ENCODE data around the gene GSTM3.
"Not testable (repeated sequence)": the region's sequence is repeated elsewhere in the genome, so short reads cannot be mapped to it uniquely, and the experiment has no call there.

Gene GSTM3

DNA sequence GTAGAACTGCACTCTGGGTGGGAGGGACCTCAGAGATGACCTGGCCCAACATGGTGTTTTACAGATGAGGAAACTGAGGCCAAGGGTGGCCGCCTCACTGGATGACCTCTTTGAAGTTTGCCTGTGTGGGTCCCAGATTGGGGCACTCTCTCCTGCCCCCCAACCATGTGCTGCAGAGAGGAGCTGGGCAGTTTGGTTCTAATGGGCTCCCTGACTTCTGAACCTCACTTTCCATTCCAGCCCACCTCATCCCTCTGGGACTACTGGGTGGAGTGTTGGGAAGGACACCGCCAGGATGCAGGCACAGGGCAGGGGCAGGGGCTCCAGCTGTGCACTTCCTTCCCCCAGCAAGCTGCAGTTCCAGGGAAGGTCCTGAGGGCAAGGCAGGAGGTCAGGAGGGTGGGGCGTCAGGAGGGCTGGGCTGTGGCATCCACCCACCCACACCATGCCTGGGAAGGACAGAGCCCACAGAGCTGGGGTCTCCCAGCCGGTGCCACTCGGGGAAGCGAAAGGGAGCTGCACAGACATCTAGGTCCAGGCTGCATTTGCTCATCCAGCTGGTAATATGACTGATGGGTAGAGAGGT is 33.2 kb upstream of the GSTM3 start:
- no peak for DNase-seq

DNA sequence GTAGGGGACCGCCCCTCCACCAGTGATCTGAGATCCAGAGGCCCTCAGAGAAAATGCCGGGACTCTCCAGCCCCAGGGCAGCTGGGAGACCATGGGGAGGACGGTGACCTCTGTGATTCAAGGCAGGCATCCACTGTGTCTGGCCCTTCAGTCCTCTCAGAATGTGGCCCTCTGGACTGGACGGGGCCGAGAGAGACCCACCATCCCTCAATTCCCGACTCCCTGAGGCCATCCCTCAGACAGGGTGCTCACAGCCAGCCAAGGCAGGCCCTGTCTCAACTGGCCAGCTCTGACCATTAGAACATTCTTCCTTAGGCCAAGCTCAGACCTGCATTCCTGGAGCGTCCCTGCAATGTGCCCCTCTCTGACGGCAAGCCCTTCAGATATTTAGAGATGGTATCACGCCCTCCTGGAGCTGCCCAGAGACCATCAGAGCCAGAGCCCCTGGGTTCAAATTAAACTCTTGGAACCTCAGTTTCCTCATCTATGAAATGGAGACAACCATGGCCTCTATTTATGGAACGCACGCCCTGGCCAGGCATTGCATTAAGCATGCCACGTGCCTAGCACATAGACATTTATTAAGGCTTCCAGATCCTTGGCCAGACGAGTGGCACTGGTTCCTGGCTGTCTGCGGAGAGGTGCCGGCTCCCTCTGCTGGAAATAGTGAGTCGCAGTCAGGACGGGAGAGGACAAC is 32.5 kb upstream of the GSTM3 start:
- peak; percentile 89 for DNase-seq

DNA sequence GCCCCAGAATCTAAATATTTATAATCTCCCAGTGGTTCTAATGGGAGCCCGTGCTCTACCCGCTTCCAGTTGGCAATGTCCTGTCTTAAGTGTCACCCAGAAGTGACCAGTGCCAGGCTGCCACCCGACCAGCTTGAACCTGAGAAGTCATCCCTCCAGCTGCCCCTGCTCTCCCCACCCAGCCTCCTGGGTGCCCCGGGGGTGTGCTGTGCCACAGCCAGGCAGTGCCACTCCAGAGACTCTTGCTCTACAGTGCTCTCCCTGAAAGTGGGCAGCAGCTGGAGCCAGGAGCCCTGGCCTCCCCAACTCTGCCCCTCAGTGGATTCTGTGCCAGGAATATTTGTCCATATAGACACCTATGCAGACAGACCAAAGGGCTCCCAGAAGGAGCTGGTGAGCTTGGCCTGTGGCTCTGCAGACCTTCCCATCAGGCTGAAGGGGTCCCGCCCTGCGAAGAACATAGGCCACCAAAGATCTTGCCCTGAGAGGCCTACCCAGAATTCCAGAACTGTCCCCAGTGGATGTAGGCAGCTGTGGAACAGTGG is 31.9 kb upstream of the GSTM3 start:
- DNase-seq: no peak

DNA sequence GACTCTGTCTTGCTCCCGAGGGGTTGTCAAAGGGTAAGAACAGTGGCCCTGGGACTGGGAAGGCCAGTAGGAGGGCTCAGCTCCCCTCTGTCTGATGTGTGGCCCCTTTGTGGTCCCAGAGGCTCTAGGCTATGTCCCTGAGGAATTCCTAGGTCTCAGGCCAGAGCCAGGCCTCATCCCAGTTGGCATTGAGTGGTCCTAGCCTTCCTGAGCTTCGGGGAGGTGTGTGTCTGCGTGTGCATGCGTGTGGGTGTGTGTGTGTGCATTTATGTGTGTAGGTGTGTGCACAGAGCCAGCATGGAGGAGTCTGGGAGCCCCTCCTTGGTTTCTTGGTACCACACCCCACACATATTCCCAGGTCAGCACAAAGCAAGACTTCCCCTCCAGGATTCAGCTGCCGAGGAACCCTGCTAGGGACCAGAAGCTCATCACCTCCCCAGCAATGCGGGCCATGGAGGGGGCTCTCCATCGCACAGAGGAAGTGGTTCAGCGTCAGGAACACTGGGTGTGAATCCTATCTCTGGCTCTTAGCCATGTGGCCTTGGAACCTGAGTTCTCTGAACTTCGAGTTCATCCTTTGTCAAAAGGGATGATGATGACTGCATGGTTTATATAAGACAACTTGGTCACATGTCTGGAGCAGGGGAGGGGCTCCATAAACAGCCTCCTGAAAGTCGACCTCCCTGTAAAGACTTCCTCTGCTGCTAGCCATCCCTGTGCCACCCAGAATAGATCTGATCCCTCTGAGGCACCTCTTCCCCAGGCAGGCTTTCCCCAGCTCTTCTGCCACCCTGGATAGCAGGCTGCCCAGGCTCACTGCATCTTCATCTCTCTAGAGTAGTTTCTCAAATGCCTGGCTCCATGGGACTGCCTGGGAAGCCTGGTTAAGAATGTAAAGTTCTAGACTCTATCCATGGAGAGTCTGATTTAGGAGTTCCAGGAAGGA is 31.1 kb upstream of the GSTM3 start:
- no peak for DNase-seq

DNA sequence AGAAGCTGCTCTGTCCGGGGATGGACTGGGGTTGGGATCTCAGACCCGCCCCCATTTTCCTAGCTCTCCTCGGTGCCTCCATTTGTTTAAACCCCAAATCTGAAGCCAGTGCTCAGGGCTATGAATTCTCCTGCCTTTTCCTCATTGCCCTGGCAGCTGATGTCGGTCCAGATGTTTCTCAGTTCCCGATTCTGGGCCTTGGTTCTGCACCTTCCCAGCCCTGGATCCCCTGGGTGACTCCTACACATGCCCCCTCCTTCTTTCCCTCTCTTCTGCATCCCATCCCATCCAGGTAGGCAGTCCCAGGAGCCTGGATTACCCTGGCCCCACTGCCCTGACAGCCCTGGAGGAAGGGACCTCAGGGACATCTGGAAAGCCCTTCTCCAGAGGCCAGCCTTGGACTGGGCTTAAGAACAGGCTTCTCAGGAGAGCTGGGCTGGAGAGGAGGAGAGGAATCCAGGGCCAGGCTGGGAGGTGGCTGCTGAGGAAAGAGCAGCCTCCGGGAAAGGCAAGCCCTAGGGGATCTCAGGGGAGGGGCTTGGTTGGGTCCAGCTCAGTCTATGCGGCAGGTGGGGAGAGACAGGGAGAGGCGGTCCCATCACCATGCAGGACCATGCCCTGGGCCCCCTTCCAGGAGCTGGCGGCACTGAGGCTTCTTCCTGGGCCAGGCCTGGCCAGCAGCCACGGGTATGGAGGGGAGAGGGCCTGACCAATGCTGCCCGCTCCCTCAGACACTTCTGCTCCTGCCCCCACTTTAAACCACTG is 29.7 kb upstream of the GSTM3 start:
- DNase-seq: no peak

DNA sequence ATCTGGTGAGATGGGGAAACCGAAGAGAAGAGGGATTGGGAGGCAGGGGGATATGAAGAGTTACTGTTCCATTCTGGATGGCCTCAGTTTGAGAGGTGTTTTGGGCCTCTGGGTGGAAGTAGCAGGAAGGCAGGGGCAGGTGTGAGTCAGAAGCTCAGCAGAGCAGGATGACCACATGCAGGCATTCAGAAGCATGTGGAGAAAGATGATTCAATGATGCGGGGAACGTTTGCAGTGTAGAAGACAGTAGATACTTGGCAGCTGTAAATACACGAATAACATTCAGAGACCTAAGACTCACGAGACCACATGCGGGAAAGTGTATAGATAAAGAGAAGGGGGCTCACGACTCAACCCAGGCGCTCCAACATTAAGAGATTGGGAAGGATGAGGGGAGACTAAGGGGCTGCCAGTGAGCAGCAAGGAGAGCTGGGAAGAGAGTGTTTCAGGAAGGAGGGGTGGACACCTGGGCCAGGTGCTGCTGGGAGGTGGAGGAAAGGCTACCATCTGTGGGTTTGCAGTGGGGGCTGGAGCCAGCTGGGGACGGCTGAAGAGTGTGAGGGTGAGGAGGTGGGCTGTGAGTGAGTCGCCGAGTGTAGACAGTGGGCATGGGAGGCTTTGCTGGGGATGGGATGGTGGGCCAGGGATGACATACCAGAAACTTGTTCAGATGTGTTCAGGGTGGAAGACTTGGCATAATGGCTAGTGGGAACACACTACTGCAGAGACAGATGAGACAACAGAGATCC is 28.7 kb upstream of the GSTM3 start:
- no peak for DNase-seq

DNA sequence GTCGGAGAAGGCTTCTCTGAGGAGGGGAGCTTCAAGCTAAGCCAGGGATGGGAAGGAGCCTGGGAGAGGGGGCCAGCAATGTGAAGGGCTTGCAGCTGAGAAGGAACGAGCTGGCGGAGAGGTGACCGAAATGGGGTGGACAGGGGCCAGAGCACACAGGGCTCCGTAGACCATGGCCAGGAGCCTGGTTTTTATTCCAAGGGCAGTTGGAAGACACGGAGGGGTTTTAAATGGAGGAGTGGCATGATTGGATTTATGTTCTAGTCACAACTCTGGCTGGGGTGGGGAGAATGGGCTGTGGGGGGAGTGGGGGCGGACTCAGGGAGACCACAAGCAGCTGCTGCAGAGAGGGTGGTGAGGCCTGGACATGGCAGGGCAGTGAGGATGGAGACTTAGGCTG is 28.0 kb upstream of the GSTM3 start:
- no peak for DNase-seq

DNA sequence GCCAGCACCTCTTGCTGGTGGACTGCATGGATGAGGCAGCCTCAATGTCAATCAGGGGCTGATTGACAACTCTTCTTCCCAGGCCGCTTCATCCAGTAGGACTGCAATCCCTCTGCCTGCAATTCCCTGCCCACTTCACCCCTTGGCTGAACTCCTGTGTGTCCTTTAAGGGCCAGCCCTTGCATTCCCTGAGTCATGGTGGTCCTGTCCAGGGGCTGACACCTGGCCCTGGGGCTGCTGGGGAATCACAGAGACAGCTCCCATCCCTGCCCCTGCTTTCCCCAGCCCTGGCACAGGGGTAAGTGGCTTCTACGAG is 27.5 kb upstream of the GSTM3 start:
- no peak for DNase-seq

DNA sequence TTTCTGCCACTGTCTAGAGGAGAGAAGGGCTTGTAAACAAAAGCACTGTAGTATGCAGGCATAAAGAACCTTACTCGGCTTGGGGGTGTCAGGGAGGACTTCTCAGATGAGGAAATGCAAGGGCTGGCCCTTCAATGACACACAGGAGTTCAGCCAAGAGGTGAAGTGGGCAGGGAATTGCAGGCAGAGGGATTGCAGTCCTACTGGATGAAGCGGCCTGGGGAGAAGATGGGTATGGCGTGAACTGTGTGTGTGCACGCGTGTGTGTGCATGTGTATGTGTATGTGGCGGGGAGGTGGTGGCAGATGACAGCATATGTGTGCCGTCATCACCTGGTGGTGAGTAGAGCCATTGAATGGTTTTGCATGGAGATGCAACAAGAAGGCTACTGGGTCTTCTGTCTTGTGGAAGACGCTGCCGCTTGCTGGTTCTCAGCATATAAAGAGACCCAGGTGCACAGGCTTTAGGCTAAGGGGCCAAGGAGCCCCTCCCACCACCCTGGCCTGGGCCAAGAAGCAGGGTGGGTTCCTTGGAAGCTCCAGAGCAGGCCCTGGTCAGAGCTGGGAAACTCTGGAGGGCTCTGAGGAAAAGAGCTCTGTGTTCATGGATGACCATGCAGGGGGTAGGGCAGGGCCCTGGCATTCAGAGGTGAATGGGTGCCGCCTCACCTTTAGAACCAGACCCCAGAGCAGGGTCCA is 26.9 kb upstream of the GSTM3 start:
- no peak for DNase-seq

DNA sequence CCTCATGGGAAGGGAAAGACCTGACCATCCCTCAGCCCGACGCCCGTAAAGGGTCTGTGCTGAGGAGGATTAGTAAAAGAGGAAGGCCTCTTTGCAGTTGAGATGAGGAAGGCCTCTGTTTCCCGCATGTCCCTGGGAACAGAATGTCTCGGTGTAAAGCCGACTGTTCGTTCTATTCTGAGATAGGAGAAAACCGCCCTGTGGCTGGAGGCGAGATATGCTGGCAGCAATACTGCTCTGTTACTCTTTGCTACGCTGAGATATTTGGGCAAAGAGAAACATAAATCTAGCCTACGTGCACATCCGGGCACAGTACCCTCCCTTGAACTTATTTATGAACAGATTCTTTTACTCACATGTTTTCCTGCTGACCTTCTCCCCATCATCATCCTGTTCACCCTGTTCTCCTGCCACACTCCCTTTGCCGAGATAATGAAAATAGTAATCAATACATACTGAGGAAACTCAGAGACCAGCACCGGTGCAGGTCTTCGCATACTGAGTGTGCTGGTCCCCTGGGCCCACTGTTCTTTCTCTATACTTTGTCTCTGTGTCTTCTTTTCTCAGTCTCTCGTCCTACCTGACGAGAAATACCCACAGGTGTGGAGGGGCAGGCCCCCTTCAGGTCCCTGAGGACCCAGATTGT is 26.3 kb upstream of the GSTM3 start:
- DNase-seq: not testable (repeated sequence)

DNA sequence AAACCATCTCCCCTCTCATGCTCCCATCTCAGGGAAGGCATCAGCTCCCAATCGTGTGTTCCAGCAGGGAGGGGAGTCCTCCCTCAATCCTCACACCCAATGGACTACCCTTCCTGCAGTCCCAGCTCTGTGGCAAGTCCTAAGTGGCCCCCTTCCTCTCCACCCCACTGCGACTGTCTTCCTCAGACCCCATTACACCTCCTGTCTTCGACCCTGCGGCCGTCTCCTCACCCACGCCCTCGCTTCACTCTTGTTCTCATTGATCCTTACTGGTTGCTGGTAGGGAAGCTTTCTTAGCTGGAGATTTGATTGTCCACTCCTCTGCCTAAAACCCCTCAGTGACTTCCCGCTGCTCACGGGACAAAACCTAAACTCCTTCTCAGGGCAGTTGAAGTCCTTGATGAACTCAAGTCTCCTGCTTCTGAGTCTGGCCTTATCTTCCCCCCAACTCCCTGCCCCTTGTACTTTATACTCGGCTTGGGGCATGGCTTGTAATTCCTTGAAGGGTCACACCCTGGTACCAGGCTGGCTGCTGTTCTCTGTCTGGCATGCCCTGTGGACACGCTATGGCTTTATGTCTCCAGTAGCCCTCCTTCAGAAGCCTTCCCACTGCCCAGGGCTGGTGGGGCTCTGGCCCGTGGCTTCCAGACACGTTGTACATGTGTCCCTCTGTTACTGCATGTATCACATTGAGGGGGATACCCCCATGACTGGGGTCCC is 25.2 kb upstream of the GSTM3 start:
- DNase-seq: no peak

DNA sequence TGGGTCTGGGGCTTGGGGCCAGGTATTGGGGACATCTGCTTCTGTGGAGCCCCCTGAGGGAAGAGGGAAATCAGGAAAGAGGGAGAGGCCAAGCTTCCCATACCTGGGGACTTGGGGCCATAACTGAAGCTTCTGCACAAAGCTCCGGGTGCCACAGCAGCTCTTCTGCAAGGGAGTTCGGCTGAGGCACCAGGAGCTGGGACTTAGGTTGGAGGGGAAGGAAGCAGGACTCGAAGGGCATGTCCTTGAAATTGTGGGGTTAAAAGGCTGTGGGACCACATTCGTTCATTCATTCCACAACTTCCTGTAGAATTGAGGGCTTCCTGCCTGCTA is 24.6 kb upstream of the GSTM3 start:
- DNase-seq: no peak

DNA sequence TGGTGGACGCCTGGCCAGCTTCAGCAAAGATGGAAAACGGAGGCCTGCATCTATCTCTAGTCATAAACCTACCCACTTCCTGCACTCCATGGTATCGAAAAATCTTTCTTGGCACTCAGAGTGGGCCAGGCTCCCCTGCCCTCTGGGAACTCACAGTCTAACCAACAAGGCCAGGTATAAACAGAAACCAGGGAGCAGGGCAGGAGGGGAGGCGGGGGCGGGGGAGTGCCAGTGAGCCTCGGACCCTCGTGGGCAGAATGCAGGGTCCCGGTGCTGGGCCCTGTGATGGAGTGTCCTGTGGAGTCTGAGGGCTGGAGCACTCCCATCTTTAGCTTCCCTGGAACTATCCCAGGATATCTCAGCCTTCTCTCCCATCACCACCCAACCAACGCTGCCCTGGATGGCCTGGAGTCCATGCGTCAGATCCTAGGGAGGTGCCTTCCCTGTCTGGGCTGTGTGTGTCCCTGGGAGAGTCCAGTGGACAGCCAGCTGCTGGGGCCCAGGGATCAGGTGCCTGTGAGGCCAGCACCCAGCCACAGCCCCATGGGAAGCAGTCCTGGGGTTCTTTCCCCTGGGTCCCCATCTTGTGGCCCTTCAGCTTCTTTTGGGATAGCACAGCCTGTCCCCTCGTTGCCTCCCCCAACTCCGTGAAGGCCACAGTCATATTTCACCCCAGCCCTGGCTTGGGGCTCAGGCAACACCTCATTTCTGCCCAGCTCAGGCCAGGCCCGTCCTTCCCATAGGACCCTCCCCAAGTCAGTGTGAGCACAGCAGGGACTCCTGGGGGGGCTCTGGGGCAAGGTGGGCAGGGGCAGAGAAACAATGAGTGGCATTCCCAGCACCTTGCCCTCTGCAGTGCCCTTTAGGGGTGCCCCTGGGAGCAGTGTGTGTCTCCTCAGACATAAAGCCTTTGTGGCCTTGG is 24.0 kb upstream of the GSTM3 start:
- DNase-seq: no peak

DNA sequence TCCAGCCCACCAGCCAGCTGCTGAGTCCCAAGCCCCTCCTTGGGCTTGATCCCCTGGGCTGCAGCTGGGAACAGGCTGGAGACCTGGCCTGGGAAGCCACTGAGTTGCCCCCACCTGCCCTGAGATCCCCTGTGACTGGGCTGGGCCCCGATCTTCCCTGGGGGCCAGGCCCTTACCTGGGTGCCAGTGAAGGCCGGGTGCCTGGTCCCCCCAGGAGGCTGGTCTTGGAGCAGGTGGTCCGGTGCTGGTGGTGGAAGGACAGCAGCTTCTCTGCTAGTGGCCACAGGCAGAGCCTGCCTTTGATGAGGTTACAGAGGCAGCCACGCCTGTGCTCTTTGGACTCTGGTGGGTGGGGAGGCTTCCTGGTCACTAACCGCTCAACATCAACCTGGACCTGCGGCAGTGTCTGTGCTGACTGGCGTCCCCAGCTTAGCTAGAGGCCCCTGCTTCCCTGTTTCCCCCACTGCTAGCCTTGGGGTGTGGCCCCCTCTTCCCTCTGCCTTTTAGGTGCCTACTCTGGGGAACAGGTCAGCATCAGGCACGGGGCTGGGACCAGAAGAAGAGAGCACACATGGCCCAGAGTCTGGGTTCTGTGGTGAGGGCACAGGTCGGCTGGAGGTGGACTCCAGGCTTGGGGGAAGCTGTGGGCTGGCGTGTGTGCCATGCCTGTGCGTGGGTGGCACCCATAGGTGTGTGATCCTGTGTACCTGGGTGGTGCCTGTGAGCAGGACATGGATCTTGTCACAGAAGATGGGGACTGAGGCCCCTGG is 23.0 kb upstream of the GSTM3 start, which contains the start of gene EPS8L3:
EPS8L3 (minus strand) TSS at position 278 of the 770 bp plus-strand sequence. CDS start 2,174 bp downstream, outside the sequence.
- DNase-seq: no peak

DNA sequence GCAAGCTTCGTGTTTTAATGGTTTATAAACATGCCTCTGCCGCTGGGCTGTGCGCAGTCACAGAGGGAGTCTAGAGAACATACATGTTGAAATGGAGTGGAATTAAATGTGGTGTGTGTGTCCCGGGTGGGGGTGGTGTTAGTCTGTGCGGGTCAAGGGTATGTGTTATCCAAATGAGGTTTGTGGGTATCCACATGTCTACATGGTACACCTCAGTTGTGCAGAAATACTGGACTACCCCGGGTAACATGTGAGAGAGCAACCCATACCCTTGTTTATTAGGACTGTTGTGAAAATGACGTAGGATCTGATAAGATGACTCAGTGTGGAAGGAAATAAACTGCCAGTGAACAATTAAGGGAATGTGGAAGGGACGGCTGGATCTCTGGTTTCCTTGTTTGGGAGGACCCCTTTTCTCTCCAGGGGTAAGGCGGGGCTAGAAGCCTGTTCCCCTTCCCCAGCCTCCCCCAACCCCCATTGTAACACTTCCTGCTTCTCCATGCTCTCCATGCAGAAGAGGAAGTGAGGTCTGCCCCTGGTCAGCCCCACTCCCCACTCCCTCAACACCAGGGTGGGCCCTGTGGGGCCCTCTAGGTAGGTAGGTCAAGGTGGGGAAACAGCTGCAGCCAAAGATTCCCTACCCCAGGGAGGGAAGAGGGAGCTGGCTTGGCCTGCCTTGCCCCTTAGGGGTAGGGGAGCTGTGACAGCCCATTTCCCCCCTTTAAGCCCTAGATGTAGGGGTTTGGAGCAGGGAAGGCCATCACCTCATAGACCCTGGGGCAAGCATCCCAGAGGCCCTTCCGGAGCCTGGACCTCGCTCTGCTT is 22.2 kb upstream of the GSTM3 start:
- no peak for DNase-seq

DNA sequence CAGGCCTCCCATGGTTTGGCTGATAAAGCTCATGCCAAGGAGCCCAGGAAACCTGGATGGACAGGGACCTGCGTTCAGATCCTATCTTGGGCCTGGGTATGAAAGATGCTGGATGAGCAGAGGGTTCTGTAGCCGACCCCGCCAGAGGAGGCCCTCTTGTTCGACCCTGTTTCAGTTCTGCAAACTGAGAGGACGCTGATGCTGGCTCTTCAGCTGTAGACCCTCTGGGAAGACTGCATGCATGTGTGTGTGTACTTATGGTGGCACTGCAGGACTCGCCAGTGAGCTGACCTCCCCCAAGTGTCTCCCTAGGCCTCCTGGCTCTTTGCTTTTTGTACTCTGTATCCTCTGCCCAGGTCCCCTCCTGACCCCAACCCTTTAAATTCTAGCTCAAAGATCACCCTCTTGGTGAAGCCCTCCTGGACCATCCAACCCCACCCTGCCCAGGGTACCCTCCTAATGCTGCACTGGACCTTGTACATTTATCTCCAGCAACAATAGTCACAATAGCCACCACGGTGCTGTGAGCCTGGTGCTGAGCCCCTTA is 21.3 kb upstream of the GSTM3 start:
- DNase-seq: no peak
